K562 (cell line): ENCODE measurements around the gene SETMAR. TPM values are rescaled to one million over a fixed set of nuclear protein-coding genes. Genes with fewer than 3 reads are reported as not detected.

Experiments
- BRD4 ChIP-seq: fragments of 200-600 bp; sonication (generic); IDR thresholded peaks from 2 replicates; pipeline ENCODE4 v1.6.1; 2017; ENCODE audit warnings: inconsistent platforms
- CCNT2 ChIP-seq: IDR thresholded peaks from 2 replicates; pipeline ENCODE4 v1.6.1; 2011; ENCODE audit warnings: borderline replicate concordance, low read depth, mild to moderate bottlenecking, moderate library complexity, mixed read lengths, low read length; ENCODE audit not compliant: insufficient read length; ENCODE audit errors: extremely low read depth
- FUS ChIP-seq: fragments of 200-400 bp; formaldehyde crosslinking; optimal IDR thresholded peaks from 2 replicates; pipeline ENCODE3; 2017; ENCODE audit warnings: low read depth, low read length
- GTF2F1 ChIP-seq: IDR thresholded peaks from 2 replicates; pipeline ENCODE4 v1.6.1; 2011; ENCODE audit warnings: low read depth, low read length, improper control_type of control experiment
- IRF2 ChIP-seq: sonication (generic); formaldehyde crosslinking; IDR thresholded peaks from 2 replicates; pipeline ENCODE4 v1.8.1; 2022; ENCODE audit warnings: mild to moderate bottlenecking, missing genetic modification reagents
- MED1 ChIP-seq: sonication (generic); formaldehyde crosslinking; IDR thresholded peaks from 2 replicates; pipeline ENCODE4 v1.8.1; 2023; ENCODE audit warnings: missing genetic modification reagents, borderline replicate concordance
- NCOA2 ChIP-seq, 2 experiments: fragments of 450-650 bp; IDR thresholded peaks; 2 replicates each; pipeline ENCODE4 v1.6.1; 2018; ENCODE audit warnings: mild to moderate bottlenecking in 2 of 2, moderate library complexity in 1 of 2; ENCODE audit not compliant: partially characterized antibody in 2 of 2
- NFE2 ChIP-seq: IDR thresholded peaks from 2 replicates; pipeline ENCODE4 v1.6.1; 2014; ENCODE audit warnings: antibody characterized with exemption, low read depth
- NFE2L1 ChIP-seq: fragments of 450-650 bp; IDR thresholded peaks from 2 replicates; pipeline ENCODE4 v1.6.1; 2016; ENCODE audit warnings: missing genetic modification characterization, low read depth, mild to moderate bottlenecking, missing compliant biosample characterization, moderate library complexity, borderline replicate concordance
- ZNF232 ChIP-seq: sonication (generic); formaldehyde crosslinking; IDR thresholded peaks from 2 replicates; pipeline ENCODE4 v1.8.0; 2022; ENCODE audit warnings: mild to moderate bottlenecking, missing genetic modification reagents
- polyA plus RNA-seq, 8 experiments: library from polyadenylated mRNA; depleted of rRNA in 4 of 8; stranded (reverse) in 5 of 8; unstranded in 3 of 8; fragments of >200 nt; fragmentation: Nextera tagmentation in 2 of 8; fragmentation: Illumina TruSeq in 1 of 8; extraction: Ambion mirVana in 2 of 8; extraction: Trizol in 1 of 8; gene quantifications; 2 replicates each; pipeline versions ENCODE4 v1.2.1 to v1.2.3, GENCODE V29; 2011 to 2014; ENCODE audit warnings: inconsistent platforms in 1 of 8, missing spikeins in 1 of 8
- total RNA-seq, 7 experiments: library from RNA; depleted of rRNA in 6 of 7; stranded (reverse); fragments of >200 nt in 6 of 7; fragmentation: Illumina TruSeq in 2 of 7; extraction: Trizol in 2 of 7; gene quantifications; 2 replicates each; pipeline versions ENCODE4 v1.2.1 to v1.2.3, GENCODE V29; 2011 to 2021; ENCODE audit warnings: low replicate concordance in 1 of 7
- TF ChIP-seq, protein P1 (sequence below): fragments of 450-650 bp; formaldehyde crosslinking; IDR thresholded peaks from 2 replicates; pipeline ENCODE4 v1.4.0; 2022; ENCODE audit warnings: missing genetic modification characterization
- TF ChIP-seq, protein P2 (sequence below): fragments of 250-450 bp; sonication (Bioruptor Pico); IDR thresholded peaks from 2 replicates; pipeline ENCODE4 v1.5.0; 2022; ENCODE audit warnings: mild to moderate bottlenecking
- TF ChIP-seq, protein P3 (sequence below), 2 experiments: IDR thresholded peaks in 1 of 2; conservative IDR thresholded peaks in 1 of 2; 2 replicates each; pipeline ENCODE4 v1.6.1; 2016; ENCODE audit warnings: low read depth in 2 of 2, mild to moderate bottlenecking in 1 of 2, missing compliant biosample characterization in 1 of 2, missing genetic modification characterization in 1 of 2, moderate library complexity in 1 of 2
- TF ChIP-seq, protein P4 (sequence below): sonication (generic); formaldehyde crosslinking; IDR thresholded peaks from 2 replicates; pipeline ENCODE4 v1.8.1; 2023; ENCODE audit warnings: mild to moderate bottlenecking, missing genetic modification reagents
- TF ChIP-seq, protein P5 (sequence below): fragments of 450-650 bp; IDR thresholded peaks from 2 replicates; pipeline ENCODE4 v1.6.1; 2016; ENCODE audit warnings: mild to moderate bottlenecking

The SETMAR gene
- total and polyA plus RNA-seq, 9 of the 15 experiments (the other 6 are each of a cell fraction or from before 2014, with no cell fraction given), result 5.5 to 25.1 (median 18.2) TPM

DNA sequence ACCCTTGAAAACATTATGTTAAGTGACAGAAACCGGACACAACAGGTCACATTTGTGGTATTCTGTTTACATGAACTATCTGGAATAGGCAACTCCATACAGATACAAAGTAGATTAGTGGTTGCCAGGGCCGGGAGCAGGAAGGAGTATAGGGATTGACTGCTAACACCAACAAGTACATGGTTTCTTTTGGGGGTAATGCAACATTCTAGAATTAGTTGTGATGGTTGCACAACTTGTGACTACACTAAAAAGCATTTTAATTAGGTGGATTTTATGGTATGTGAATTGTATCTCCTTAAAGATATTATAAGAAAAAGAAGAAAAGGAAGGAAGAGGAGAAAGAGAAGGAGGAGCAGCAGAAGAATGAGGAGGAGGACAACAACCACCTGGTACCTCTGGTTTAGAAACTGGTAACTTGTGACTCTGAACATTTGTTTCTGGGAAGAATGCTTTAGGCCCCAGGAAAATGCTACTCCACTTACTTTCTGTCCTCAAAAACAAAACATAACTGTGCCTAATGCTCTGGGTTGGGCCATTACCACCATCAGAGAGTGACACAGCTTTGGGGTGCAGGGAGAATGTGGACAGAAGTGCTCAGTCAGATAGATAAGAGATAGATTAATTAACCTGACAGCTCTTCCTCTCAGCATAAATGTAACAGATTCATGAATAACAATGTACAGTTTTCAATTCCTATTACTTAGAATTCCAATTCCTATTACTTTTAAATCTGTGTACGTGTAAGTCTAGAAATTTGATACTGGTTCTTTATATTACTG, 20.3 kb downstream of the SETMAR start (continued):
- TF ChIP-seq BRD4 (peak; percentile 49; the same call in 1 of the 2 replicates), CCNT2 (no peak), IRF2 (CRISPR knock-in tag) (no peak), MED1 (CRISPR knock-in tag) (no peak), GTF2F1 (no peak), NFE2 (peak; percentile 76), NFE2L1 (tag) (0 out of 2 replicates have a peak, but pooled peaks have one; percentile 18), ZNF232 (no peak), FUS (no peak), NCOA2 (IDR thresholded peaks at IDR 0.05; ENCODE audit: partially characterized antibody in 2 of 2) (no peak)
- TF ChIP-seq, protein P1, sequence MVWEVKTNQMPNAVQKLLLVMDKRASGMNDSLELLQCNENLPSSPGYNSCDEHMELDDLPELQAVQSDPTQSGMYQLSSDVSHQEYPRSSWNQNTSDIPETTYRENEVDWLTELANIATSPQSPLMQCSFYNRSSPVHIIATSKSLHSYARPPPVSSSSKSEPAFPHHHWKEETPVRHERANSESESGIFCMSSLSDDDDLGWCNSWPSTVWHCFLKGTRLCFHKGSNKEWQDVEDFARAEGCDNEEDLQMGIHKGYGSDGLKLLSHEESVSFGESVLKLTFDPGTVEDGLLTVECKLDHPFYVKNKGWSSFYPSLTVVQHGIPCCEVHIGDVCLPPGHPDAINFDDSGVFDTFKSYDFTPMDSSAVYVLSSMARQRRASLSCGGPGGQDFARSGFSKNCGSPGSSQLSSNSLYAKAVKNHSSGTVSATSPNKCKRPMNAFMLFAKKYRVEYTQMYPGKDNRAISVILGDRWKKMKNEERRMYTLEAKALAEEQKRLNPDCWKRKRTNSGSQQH (CRISPR knock-in tag), result no peak
- TF ChIP-seq, protein P2, sequence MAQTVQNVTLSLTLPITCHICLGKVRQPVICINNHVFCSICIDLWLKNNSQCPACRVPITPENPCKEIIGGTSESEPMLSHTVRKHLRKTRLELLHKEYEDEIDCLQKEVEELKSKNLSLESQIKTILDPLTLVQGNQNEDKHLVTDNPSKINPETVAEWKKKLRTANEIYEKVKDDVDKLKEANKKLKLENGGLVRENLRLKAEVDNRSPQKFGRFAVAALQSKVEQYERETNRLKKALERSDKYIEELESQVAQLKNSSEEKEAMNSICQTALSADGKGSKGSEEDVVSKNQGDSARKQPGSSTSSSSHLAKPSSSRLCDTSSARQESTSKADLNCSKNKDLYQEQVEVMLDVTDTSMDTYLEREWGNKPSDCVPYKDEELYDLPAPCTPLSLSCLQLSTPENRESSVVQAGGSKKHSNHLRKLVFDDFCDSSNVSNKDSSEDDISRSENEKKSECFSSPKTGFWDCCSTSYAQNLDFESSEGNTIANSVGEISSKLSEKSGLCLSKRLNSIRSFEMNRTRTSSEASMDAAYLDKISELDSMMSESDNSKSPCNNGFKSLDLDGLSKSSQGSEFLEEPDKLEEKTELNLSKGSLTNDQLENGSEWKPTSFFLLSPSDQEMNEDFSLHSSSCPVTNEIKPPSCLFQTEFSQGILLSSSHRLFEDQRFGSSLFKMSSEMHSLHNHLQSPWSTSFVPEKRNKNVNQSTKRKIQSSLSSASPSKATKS (CRISPR knock-in tag), result no peak
- TF ChIP-seq, protein P3, sequence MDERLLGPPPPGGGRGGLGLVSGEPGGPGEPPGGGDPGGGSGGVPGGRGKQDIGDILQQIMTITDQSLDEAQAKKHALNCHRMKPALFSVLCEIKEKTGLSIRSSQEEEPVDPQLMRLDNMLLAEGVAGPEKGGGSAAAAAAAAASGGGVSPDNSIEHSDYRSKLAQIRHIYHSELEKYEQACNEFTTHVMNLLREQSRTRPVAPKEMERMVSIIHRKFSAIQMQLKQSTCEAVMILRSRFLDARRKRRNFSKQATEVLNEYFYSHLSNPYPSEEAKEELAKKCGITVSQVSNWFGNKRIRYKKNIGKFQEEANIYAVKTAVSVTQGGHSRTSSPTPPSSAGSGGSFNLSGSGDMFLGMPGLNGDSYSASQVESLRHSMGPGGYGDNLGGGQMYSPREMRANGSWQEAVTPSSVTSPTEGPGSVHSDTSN (CRISPR knock-in tag; IDR thresholded peaks at IDR 0.05; ENCODE audit: low read depth), result no peak
- TF ChIP-seq, protein P3 (tag; conservative IDR thresholded peaks at IDR 0.05; ENCODE audit: low read depth), result peak; percentile 97
- TF ChIP-seq, protein P4, sequence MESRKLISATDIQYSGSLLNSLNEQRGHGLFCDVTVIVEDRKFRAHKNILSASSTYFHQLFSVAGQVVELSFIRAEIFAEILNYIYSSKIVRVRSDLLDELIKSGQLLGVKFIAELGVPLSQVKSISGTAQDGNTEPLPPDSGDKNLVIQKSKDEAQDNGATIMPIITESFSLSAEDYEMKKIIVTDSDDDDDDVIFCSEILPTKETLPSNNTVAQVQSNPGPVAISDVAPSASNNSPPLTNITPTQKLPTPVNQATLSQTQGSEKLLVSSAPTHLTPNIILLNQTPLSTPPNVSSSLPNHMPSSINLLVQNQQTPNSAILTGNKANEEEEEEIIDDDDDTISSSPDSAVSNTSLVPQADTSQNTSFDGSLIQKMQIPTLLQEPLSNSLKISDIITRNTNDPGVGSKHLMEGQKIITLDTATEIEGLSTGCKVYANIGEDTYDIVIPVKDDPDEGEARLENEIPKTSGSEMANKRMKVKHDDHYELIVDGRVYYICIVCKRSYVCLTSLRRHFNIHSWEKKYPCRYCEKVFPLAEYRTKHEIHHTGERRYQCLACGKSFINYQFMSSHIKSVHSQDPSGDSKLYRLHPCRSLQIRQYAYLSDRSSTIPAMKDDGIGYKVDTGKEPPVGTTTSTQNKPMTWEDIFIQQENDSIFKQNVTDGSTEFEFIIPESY (CRISPR knock-in tag), result no peak
- TF ChIP-seq, protein P5, sequence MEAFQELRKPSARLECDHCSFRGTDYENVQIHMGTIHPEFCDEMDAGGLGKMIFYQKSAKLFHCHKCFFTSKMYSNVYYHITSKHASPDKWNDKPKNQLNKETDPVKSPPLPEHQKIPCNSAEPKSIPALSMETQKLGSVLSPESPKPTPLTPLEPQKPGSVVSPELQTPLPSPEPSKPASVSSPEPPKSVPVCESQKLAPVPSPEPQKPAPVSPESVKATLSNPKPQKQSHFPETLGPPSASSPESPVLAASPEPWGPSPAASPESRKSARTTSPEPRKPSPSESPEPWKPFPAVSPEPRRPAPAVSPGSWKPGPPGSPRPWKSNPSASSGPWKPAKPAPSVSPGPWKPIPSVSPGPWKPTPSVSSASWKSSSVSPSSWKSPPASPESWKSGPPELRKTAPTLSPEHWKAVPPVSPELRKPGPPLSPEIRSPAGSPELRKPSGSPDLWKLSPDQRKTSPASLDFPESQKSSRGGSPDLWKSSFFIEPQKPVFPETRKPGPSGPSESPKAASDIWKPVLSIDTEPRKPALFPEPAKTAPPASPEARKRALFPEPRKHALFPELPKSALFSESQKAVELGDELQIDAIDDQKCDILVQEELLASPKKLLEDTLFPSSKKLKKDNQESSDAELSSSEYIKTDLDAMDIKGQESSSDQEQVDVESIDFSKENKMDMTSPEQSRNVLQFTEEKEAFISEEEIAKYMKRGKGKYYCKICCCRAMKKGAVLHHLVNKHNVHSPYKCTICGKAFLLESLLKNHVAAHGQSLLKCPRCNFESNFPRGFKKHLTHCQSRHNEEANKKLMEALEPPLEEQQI, result no peak
